CD4-positive, alpha-beta T cell (primary cell): ENCODE measurements around the gene ARHGAP6. TPM values are rescaled to one million over a fixed set of nuclear protein-coding genes. Genes with fewer than 3 reads are reported as not detected.

Experiments used
- ATAC-seq: fragments of 200-7000 bp; cut with Tn5 transposase; one replicate; pipeline ENCODE4 v1.10.0; 2022; ENCODE audit warnings: mild to moderate bottlenecking; ENCODE audit not compliant: poor library complexity
- CTCF ChIA-PET: fragments of 350-600 bp; sonication (Branson Sonifier 250); formaldehyde crosslinking; loops from one replicate; lab custom pipeline; 2021; ENCODE audit warnings: antibody characterized with exemption, inconsistent platforms; lab: Charles Lee
- POLR2A ChIA-PET: fragments of 350-600 bp; sonication (Branson Sonifier 250); formaldehyde crosslinking; loops from one replicate; lab custom pipeline; 2021; ENCODE audit warnings: antibody characterized with exemption, inconsistent platforms; lab: Charles Lee
- DNase-seq, 14 experiments: peaks; one replicate each; pipeline ENCODE4 v3.0.0-alpha.2; 2013 to 2020; ENCODE audit warnings: mixed read lengths in 2 of 14
- H3K27ac ChIP-seq, 2 donors: one replicate each; pipeline versions ENCODE4 v1.5.1 to v1.7.0; 2013; ENCODE audit warnings: low read length in 2 of 2, low read depth in 1 of 2, mild to moderate bottlenecking in 1 of 2
- H3K27me3 ChIP-seq, 2 experiments: 1 replicate in 1 of 2; 2 replicates in 1 of 2; pipeline versions ENCODE4 v1.6.1 to v1.7.0; 2013; ENCODE audit warnings: low read length in 2 of 2, control low read depth in 1 of 2, mild to moderate bottlenecking in 1 of 2, moderate library complexity in 1 of 2; ENCODE audit not compliant: insufficient read depth in 2 of 2, control insufficient read depth in 1 of 2
- H3K36me3 ChIP-seq: one replicate; pipeline ENCODE4 v1.6.1; 2013; ENCODE audit warnings: low read length, control low read depth; ENCODE audit not compliant: insufficient read depth
- H3K4me1 ChIP-seq: one replicate; pipeline ENCODE4 v1.6.1; 2013; ENCODE audit warnings: low read length, control low read depth; ENCODE audit not compliant: insufficient read depth
- H3K4me3 ChIP-seq: one replicate; pipeline ENCODE4 v1.5.1; 2013; ENCODE audit warnings: mild to moderate bottlenecking, low read length, moderate library complexity
- H3K9me3 ChIP-seq, 2 experiments: 1 replicate in 1 of 2; 2 replicates in 1 of 2; pipeline versions ENCODE4 v1.6.1 to v1.7.0; 2013; ENCODE audit warnings: low read length in 2 of 2, mild to moderate bottlenecking in 2 of 2, control low read depth in 1 of 2, moderate library complexity in 1 of 2; ENCODE audit not compliant: control insufficient read depth in 1 of 2, insufficient read depth in 1 of 2
- H3K27ac Mint-ChIP-seq: one replicate; pipeline ENCODE4 v1.8.0; 2020; ENCODE audit warnings: mixed read lengths
- H3K27me3 Mint-ChIP-seq: one replicate; pipeline ENCODE4 v1.8.0; 2021; ENCODE audit warnings: mixed read lengths
- H3K36me3 Mint-ChIP-seq: one replicate; pipeline ENCODE4 v1.8.0; 2021; ENCODE audit warnings: low read depth, mixed read lengths
- H3K4me1 Mint-ChIP-seq: one replicate; pipeline ENCODE4 v1.8.0; 2021; ENCODE audit warnings: low read depth, mixed read lengths
- H3K4me3 Mint-ChIP-seq: one replicate; pipeline ENCODE4 v1.8.0; 2020; ENCODE audit warnings: mild to moderate bottlenecking, mixed read lengths
- H3K9me3 Mint-ChIP-seq: one replicate; pipeline ENCODE4 v1.8.0; 2020; ENCODE audit warnings: mixed read lengths
- CTCF ChIP-seq: fragments of 200-600 bp; IDR thresholded peaks from one replicate; pipeline ENCODE4 v1.8.0; 2022; ENCODE audit warnings: antibody characterized with exemption, mild to moderate bottlenecking
- intact Hi-C, 2 experiments: fragments of 100-400 bp; cut with DNase I in 1 of 2; cut with micrococcal nuclease in 1 of 2; formaldehyde crosslinking; loops; one replicate each; pipeline versions ENCODE4 v1.15.1 to v1.9.0; 2023 to 2025; cut with DNase I, micrococcal nuclease
- total RNA-seq, 174 experiments: library from RNA in 2 of 174; stranded (reverse) in 2 of 174; gene quantifications; one replicate each; pipeline ENCODE4 v1.2.3 and lab custom pipeline; 2021 to 2026

Gene ARHGAP6
- total RNA-seq, 2 experiments from 2014 or later: not detected

- intact Hi-C loops: no loop called here
- ATAC-seq (no peak), DNase-seq (no peak)
- Histone ChIP-seq H3K4me3 (no peak overlapping the region), H3K27ac (no peak overlapping the region), H3K36me3 (no peaks in the 10 kb centered on the region), H3K27me3 (no peaks in the 10 kb centered on the region), H3K4me1 (no peaks in the 10 kb centered on the region), H3K9me3 (no peaks in the 10 kb centered on the region)
- Mint-ChIP-seq H3K9me3 (no peaks in the 10 kb centered on the region), H3K27ac (no peak overlapping the region), H3K36me3 (no peaks in the 10 kb centered on the region), H3K4me1 (no peaks in the 10 kb centered on the region), H3K4me3 (no peak overlapping the region), H3K27me3 (no peaks in the 10 kb centered on the region)
- ChIA-PET POLR2A (no interaction called here), CTCF (no interaction called here)
- TF ChIP-seq CTCF: no peak
Measured at GRCh38 chrX:11367609-11368430, 297.9 kb downstream of the ARHGAP6 start.

GRCh38 chrX:11366998-11367595 lies 298.6 kb downstream of the ARHGAP6 start:
- ATAC-seq: no peak
- no peak for DNase-seq
- no peaks in the 10 kb centered on the region for H3K36me3 Mint-ChIP-seq
- H3K27me3 Mint-ChIP-seq: no peaks in the 10 kb centered on the region
- H3K9me3 Mint-ChIP-seq: no peaks in the 10 kb centered on the region
- H3K4me3 ChIP-seq: no peak overlapping the region
- H3K4me1 Mint-ChIP-seq: no peaks in the 10 kb centered on the region
- no peak overlapping the region for H3K27ac ChIP-seq
- H3K4me3 Mint-ChIP-seq: no peak overlapping the region
- no peaks in the 10 kb centered on the region for H3K4me1 ChIP-seq
- H3K9me3 ChIP-seq: no peaks in the 10 kb centered on the region
- CTCF ChIA-PET: no interaction called here
- POLR2A ChIA-PET: no interaction called here
- TF ChIP-seq CTCF: no peak
- H3K36me3 ChIP-seq: no peaks in the 10 kb centered on the region
- no peaks in the 10 kb centered on the region for H3K27me3 ChIP-seq
- intact Hi-C loops: no loop called here
- H3K27ac Mint-ChIP-seq: no peak overlapping the region

GRCh38 chrX:11365426-11365825 lies 300.3 kb downstream of the ARHGAP6 start:
- POLR2A ChIA-PET: no interaction called here

More at GRCh38 chrX:11365426-11365825, 300.3 kb downstream of the ARHGAP6 start:
- no peaks in the 10 kb centered on the region for H3K27me3 Mint-ChIP-seq
- Histone ChIP-seq H3K4me3 (no peak overlapping the region), H3K9me3 (no peaks in the 10 kb centered on the region), H3K4me1 (no peaks in the 10 kb centered on the region), H3K36me3 (no peaks in the 10 kb centered on the region), H3K27me3 (no peaks in the 10 kb centered on the region), H3K27ac (no peak overlapping the region)
- H3K9me3 Mint-ChIP-seq: no peaks in the 10 kb centered on the region
- CTCF ChIA-PET: no interaction called here
- H3K4me3 Mint-ChIP-seq: no peak overlapping the region
- TF ChIP-seq CTCF: no peak
- no peaks in the 10 kb centered on the region for H3K36me3 Mint-ChIP-seq
- no peak overlapping the region for H3K27ac Mint-ChIP-seq
- ATAC-seq (no peak), DNase-seq (no peak)
- intact Hi-C loops: no loop called here
- no peaks in the 10 kb centered on the region for H3K4me1 Mint-ChIP-seq
